GM12872 (cell line): Measurements from ENCODE around the gene CAMTA2.

ENCODE experiments used
- CTCF ChIP-seq: IDR thresholded peaks from 3 replicates; pipeline ENCODE4 v1.5.1; 2011; ENCODE audit warnings: low read depth, mild to moderate bottlenecking, low read length, moderate library complexity; ENCODE audit not compliant: insufficient read depth

The CAMTA2 gene

GRCh38 chr17:4986951-4987766 lies at the start of gene CAMTA2:
CAMTA2 (minus strand) TSS chr17:4987675; CDS start chr17:4986222, 1,453 bp downstream.
- TF ChIP-seq CTCF = peak; percentile 79

- no peak for TF ChIP-seq CTCF
Observed at GRCh38 chr17:5035315-5035714, 47.8 kb upstream of the CAMTA2 start, which contains the start of gene SLC52A1. SLC52A1 (minus strand) TSS chr17:5035426; CDS start chr17:5034606, 820 bp downstream.

GRCh38 chr17:5034651-5035050 lies 47.2 kb upstream of the CAMTA2 start:
- TF ChIP-seq CTCF = no peak

GRCh38 chr17:5034063-5034462 lies 46.6 kb upstream of the CAMTA2 start:
- no peak for TF ChIP-seq CTCF

GRCh38 chr17:5033352-5034015 lies 46.0 kb upstream of the CAMTA2 start:
- no peak for TF ChIP-seq CTCF

- TF ChIP-seq CTCF = no peak
Observed at GRCh38 chr17:5032865-5033264, 45.4 kb upstream of the CAMTA2 start.

GRCh38 chr17:5031365-5032082 lies 44.0 kb upstream of the CAMTA2 start:
- peak; percentile 89 for TF ChIP-seq CTCF
